Measurements from ENCODE around the gene MAPK8IP3.

Gene MAPK8IP3

DNA sequence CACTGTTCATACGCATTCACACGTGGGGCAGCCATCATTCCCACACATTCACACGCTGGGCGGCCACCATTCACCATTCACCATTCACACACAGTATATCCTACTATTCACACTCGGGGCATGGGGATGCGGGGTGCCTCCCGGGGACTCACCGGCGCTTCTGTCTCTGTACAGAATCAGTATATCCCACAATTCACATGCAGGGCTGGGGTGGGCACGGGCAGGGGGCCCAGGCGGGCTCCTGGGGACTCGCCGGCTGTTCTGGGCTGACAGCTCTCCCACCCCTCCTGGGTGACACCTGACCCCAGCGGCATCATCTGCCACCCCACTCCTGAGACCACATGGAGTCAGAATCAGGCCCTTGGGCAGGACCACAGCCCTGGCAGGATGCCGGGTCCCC, 55.8 kb downstream of the MAPK8IP3 start:
- H3K9me3 ChIP-seq (replicated peaks; ENCODE audit: low read length) = no peaks in the 10 kb centered on the region
- H3K36me3 ChIP-seq (ENCODE audit: insufficient read depth, low read length) = peaks cover 66% of the 10 kb centered on the region
- no peaks in the 10 kb centered on the region for H3K27me3 ChIP-seq (ENCODE audit: control insufficient read depth, insufficient read depth, low read length)
- H3K4me3 ChIP-seq (ENCODE audit: low read length) = no peak overlapping the region
- no peak overlapping the region for H3K9ac ChIP-seq (ENCODE audit: low read depth, low read length)
- H3K4me1 ChIP-seq (ENCODE audit: control insufficient read depth, insufficient read depth, low read length) = no peaks in the 10 kb centered on the region
- no peak overlapping the region for H3K4me2 ChIP-seq (ENCODE audit: low read length)

DNA sequence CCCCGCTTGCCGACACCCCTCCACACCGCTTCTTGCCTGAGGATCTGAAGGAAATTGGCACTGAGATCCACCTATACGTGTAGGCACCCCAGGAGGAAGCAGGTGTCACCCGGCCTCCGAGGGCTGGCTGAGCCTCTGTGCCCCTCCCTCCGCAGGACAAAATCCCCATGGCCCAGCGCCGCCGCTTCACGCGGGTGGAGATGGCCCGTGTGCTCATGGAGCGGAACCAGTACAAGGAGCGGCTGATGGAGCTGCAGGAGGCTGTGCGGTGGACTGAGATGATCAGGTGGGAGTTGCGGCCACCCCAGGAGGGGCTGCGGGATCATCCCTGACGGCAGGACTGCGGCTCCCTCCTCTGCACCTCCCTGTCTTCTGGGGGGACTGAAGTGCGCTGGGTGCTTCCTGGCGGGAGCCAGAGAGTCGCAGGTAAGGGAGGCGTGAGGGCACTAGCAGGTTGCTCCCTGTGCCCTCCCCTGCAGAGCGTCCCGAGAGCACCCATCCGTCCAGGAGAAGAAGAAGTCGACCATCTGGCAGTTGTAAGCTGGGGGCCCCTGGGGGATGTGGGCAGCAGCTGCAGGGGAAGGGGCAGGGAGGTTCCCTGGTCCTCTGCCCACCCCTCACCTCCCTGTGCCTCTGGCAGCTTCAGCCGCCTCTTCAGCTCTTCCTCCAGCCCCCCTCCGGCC, 56.3 kb downstream of the MAPK8IP3 start:
- no peak overlapping the region for H3K4me3 ChIP-seq (ENCODE audit: low read length)
- no peaks in the 10 kb centered on the region for H3K4me1 ChIP-seq (ENCODE audit: control insufficient read depth, insufficient read depth, low read length)
- H3K9ac ChIP-seq (ENCODE audit: low read depth, low read length) = no peak overlapping the region
- no peak overlapping the region for H3K4me2 ChIP-seq (ENCODE audit: low read length)
- H3K9me3 ChIP-seq (replicated peaks; ENCODE audit: low read length) = no peaks in the 10 kb centered on the region
- H3K36me3 ChIP-seq (ENCODE audit: insufficient read depth, low read length) = peaks cover 71% of the 10 kb centered on the region
- H3K27me3 ChIP-seq (ENCODE audit: control insufficient read depth, insufficient read depth, low read length) = no peaks in the 10 kb centered on the region

DNA sequence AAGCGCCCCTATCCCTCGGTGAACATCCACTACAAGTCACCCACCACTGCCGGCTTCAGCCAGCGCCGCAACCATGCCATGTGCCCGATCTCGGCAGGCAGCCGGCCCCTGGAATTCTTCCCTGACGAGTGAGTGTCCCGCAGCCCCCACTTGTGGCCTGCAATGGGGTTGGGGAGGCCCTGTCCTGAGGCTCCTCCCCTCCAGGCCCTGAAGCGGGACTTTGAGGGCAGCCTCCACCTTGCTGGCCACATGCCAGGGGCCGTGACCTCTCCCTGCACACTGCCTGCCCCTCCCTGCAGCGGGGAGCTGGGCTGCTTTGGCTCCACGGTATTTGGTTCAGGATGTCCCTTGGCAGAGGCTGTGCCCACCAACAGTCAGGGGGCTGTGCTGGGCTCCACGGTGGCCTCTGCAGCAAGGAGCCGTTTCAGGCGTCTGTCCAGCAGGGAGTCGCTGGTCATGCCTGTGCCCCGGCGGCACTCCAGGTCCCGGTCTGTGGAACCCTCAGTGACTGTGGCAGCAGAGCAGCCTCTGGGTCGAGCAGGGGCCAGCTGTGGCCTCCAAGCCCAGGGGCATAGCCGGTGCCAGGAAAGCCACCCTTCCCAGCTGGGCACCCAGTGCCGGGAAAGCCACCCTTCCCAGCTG, 57.0 kb downstream of the MAPK8IP3 start:
- no peaks in the 10 kb centered on the region for H3K4me1 ChIP-seq (ENCODE audit: control insufficient read depth, insufficient read depth, low read length)
- peaks cover 74% of the 10 kb centered on the region for H3K36me3 ChIP-seq (ENCODE audit: insufficient read depth, low read length)
- no peak overlapping the region for H3K4me2 ChIP-seq (ENCODE audit: low read length)
- no peaks in the 10 kb centered on the region for H3K9me3 ChIP-seq (replicated peaks; ENCODE audit: low read length)
- H3K27me3 ChIP-seq (ENCODE audit: control insufficient read depth, insufficient read depth, low read length) = no peaks in the 10 kb centered on the region
- H3K4me3 ChIP-seq (ENCODE audit: low read length) = no peak overlapping the region
- no peak overlapping the region for H3K9ac ChIP-seq (ENCODE audit: low read depth, low read length)

DNA sequence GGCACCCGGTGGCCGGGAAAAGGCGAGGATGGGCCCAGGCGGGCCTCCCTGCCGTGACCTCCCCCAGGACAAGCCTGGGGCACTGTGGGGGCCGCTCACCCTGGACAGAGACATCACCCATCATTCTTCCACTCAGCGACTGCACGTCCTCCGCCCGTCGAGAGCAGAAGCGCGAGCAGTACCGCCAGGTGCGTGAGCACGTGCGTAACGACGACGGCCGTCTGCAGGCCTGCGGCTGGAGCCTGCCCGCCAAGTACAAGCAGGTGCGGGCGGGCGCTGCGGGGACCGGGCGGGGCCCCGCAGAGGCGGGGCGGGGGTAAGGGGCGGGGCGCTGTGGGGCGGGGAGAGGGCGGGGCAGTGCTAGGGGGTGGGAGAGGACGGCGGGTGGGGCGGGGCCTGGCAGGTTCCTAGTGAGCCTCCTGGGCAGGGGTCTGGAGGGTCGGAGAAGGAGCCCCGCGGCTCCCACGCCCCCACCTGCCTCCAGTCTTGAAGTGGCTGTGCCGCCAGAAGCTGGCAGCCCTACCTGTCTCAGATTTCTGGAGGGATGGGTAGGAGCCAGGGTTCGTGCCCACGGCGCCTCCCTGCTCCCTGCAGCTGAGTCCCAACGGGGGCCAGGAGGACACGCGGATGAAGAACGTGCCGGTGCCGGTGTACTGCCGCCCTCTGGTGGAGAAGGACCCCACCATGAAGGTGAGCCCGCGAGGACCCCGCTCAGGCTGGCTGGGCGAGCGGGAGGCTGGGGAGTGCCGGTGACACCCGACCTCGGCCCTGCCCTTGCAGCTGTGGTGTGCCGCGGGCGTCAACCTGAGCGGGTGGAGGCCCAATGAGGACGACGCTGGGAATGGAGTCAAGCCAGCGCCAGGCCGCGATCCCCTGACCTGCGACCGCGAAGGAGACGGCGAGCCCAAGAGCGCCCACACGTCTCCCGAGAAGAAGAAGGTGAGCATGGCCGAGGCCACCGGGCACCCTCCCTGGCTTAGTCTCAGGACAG, 57.8 kb downstream of the MAPK8IP3 start:
- peaks cover 77% of the 10 kb centered on the region for H3K36me3 ChIP-seq (ENCODE audit: insufficient read depth, low read length)
- no peaks in the 10 kb centered on the region for H3K27me3 ChIP-seq (ENCODE audit: control insufficient read depth, insufficient read depth, low read length)
- no peaks in the 10 kb centered on the region for H3K9me3 ChIP-seq (replicated peaks; ENCODE audit: low read length)
- H3K4me2 ChIP-seq (ENCODE audit: low read length) = no peak overlapping the region
- no peak overlapping the region for H3K4me3 ChIP-seq (ENCODE audit: low read length)
- H3K4me1 ChIP-seq (ENCODE audit: control insufficient read depth, insufficient read depth, low read length) = no peaks in the 10 kb centered on the region
- H3K9ac ChIP-seq (ENCODE audit: low read depth, low read length) = no peak overlapping the region

DNA sequence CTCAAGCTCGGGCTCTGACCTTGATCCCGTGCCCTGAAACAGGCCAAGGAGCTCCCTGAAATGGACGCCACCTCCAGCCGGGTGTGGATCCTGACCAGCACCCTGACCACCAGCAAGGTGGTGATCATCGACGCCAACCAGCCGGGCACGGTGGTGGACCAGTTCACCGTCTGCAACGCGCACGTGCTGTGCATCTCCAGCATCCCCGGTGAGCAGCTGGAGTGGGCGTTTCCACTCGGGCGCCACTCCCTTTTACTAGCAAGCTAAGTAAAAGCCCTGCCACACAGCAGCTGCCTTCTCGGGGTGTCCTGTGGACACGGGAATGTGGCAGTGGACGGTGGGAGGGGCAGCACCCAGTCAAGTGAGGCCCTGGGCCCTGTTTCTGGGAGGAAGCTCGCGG, 59.0 kb downstream of the MAPK8IP3 start:
- peaks cover 82% of the 10 kb centered on the region for H3K36me3 ChIP-seq (ENCODE audit: insufficient read depth, low read length)
- peaks cover 1% of the 10 kb centered on the region for H3K4me1 ChIP-seq (ENCODE audit: control insufficient read depth, insufficient read depth, low read length)

DNA sequence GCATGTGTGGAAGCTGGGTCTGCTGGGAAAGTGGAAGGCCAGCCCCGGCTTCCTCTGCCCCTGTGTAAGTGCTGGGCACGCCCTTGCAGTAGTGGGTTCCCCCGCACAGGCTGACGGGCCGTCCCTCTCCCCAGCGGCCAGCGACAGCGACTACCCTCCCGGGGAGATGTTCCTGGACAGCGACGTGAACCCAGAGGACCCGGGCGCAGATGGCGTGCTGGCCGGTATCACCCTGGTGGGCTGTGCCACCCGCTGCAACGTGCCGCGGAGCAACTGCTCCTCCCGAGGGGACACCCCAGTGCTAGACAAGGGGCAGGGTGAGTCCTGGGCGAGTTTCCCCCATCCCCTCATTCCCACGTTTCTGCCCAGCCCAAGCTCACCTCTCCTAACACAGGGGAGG, 59.8 kb downstream of the MAPK8IP3 start:
- Histone ChIP-seq H3K4me2 (ENCODE audit: low read length) (no peak overlapping the region), H3K9me3 (replicated peaks; ENCODE audit: low read length) (no peaks in the 10 kb centered on the region), H3K4me1 (ENCODE audit: control insufficient read depth, insufficient read depth, low read length) (peaks cover 10% of the 10 kb centered on the region), H3K4me3 (ENCODE audit: low read length) (no peak overlapping the region), H3K9ac (ENCODE audit: low read depth, low read length) (no peak overlapping the region), H3K27me3 (ENCODE audit: control insufficient read depth, insufficient read depth, low read length) (no peaks in the 10 kb centered on the region), H3K36me3 (ENCODE audit: insufficient read depth, low read length) (peaks cover 76% of the 10 kb centered on the region)

More for the DNA sequence above, 59.0 kb downstream of the MAPK8IP3 start:
- H3K4me2 ChIP-seq (ENCODE audit: low read length) = no peak overlapping the region
- no peak overlapping the region for H3K4me3 ChIP-seq (ENCODE audit: low read length)
- no peaks in the 10 kb centered on the region for H3K9me3 ChIP-seq (replicated peaks; ENCODE audit: low read length)
- H3K9ac ChIP-seq (ENCODE audit: low read depth, low read length) = no peak overlapping the region
- no peaks in the 10 kb centered on the region for H3K27me3 ChIP-seq (ENCODE audit: control insufficient read depth, insufficient read depth, low read length)

DNA sequence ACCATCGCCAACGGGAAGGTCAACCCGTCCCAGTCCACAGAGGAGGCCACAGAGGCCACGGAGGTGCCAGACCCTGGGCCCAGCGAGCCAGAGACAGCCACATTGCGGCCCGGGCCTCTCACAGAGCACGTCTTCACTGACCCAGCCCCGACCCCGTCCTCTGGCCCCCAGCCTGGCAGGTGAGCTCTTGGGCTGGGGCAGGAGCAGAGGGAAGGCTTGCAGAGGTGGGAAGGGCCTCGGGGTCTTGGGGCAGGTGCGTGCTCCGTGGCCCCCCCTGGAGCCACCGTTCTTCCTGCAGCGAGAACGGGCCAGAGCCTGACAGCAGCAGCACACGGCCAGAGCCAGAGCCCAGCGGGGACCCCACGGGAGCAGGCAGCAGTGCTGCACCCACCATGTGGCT, 60.2 kb downstream of the MAPK8IP3 start:
- H3K4me1 ChIP-seq (ENCODE audit: control insufficient read depth, insufficient read depth, low read length) = peaks cover 11% of the 10 kb centered on the region
- H3K9me3 ChIP-seq (replicated peaks; ENCODE audit: low read length) = no peaks in the 10 kb centered on the region
- no peak overlapping the region for H3K4me2 ChIP-seq (ENCODE audit: low read length)
- H3K27me3 ChIP-seq (ENCODE audit: control insufficient read depth, insufficient read depth, low read length) = no peaks in the 10 kb centered on the region
- peaks cover 76% of the 10 kb centered on the region for H3K36me3 ChIP-seq (ENCODE audit: insufficient read depth, low read length)
- H3K4me3 ChIP-seq (ENCODE audit: low read length) = no peak overlapping the region
- no peak overlapping the region for H3K9ac ChIP-seq (ENCODE audit: low read depth, low read length)

DNA sequence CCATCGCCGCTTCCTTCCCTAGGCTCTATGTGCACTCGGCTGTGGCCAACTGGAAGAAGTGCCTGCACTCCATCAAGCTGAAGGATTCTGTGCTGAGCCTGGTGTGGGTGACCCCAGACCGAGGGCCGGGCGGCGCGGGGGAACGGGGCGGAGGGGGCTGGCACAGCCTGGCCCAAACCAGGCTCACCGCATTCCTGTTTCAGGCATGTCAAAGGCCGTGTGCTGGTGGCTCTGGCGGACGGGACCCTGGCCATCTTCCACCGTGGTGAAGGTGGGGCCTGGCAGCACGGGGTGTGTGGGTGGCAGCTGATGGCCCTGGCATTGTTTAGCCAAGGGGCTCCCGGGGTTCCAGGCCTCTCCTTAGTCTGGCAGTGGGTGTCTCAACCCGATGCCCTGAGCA, 60.7 kb downstream of the MAPK8IP3 start:
- Histone ChIP-seq H3K4me1 (ENCODE audit: control insufficient read depth, insufficient read depth, low read length) (peaks cover 11% of the 10 kb centered on the region), H3K9me3 (replicated peaks; ENCODE audit: low read length) (no peaks in the 10 kb centered on the region), H3K4me3 (ENCODE audit: low read length) (no peak overlapping the region), H3K36me3 (ENCODE audit: insufficient read depth, low read length) (peaks cover 76% of the 10 kb centered on the region), H3K27me3 (ENCODE audit: control insufficient read depth, insufficient read depth, low read length) (no peaks in the 10 kb centered on the region), H3K4me2 (ENCODE audit: low read length) (no peak overlapping the region), H3K9ac (ENCODE audit: low read depth, low read length) (no peak overlapping the region)

DNA sequence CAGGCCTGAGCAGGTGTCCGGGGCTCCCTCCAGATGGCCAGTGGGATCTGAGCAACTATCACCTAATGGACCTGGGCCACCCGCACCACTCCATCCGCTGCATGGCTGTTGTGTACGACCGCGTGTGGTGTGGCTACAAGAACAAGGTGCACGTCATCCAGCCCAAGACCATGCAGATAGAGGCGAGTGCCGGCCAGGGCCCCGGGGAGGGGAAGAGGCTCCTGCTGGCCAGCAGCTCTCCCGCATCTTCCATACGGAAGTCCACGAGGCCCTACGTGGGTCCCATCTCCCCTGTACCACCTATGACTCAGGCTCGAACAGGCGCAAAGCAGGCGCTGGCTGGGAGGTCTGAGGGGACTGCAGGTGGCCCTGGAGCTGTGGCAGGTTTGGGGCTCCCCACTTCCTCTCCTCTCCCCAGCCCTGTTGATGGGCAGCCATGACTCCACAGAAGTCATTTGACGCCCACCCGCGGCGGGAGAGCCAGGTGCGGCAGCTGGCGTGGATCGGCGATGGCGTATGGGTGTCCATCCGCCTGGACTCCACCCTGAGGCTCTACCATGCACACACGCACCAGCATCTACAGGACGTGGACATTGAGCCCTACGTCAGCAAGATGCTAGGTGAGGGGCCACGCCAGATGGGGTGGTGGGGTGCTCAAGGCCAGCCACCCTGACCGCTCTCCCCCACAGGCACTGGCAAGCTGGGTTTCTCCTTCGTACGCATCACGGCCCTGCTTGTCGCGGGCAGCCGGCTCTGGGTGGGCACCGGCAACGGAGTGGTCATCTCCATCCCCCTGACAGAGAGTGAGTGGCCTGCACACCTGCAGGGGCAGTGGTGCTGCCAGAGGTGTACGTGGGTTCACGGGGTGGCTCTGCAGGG, 61.4 kb downstream of the MAPK8IP3 start:
- H3K4me1 ChIP-seq (ENCODE audit: control insufficient read depth, insufficient read depth, low read length) = peaks cover 18% of the 10 kb centered on the region
- no peak overlapping the region for H3K4me3 ChIP-seq (ENCODE audit: low read length)

DNA sequence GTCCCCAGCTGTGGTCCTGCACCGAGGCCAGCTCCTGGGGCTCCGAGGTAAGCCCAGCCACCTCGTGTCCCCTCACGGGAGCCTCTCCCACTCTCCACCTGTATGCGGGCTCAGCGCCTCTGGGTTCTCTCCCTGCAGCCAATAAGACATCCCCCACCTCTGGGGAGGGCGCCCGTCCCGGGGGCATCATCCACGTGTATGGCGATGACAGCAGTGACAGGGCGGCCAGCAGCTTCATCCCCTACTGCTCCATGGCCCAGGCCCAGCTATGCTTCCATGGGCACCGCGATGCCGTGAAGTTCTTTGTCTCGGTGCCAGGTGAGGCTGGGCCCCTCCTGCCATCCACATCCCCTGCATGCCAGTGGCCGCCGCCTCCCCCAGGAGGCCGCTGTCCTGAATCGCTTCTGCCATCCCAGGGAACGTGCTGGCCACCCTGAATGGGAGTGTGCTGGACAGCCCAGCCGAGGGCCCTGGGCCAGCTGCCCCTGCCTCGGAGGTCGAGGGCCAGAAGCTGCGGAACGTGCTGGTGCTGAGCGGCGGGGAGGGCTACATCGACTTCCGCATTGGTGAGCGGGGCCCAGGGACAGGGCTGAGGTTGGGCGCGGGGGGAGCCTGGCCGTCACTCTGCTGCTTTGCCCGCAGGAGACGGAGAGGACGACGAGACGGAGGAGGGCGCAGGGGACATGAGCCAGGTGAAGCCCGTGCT, 62.2 kb downstream of the MAPK8IP3 start:
- Histone ChIP-seq H3K27me3 (ENCODE audit: control insufficient read depth, insufficient read depth, low read length) (no peaks in the 10 kb centered on the region), H3K36me3 (ENCODE audit: insufficient read depth, low read length) (peaks cover 62% of the 10 kb centered on the region), H3K4me3 (ENCODE audit: low read length) (no peak overlapping the region), H3K4me2 (ENCODE audit: low read length) (no peak overlapping the region), H3K9me3 (replicated peaks; ENCODE audit: low read length) (no peaks in the 10 kb centered on the region), H3K4me1 (ENCODE audit: control insufficient read depth, insufficient read depth, low read length) (peaks cover 19% of the 10 kb centered on the region), H3K9ac (ENCODE audit: low read depth, low read length) (no peak overlapping the region)

More for the DNA sequence above, 61.4 kb downstream of the MAPK8IP3 start:
- no peak overlapping the region for H3K9ac ChIP-seq (ENCODE audit: low read depth, low read length)
- peaks cover 70% of the 10 kb centered on the region for H3K36me3 ChIP-seq (ENCODE audit: insufficient read depth, low read length)
- H3K4me2 ChIP-seq (ENCODE audit: low read length) = no peak overlapping the region
- H3K27me3 ChIP-seq (ENCODE audit: control insufficient read depth, insufficient read depth, low read length) = no peaks in the 10 kb centered on the region
- H3K9me3 ChIP-seq (replicated peaks; ENCODE audit: low read length) = no peaks in the 10 kb centered on the region

All from skeletal muscle satellite cell (primary cell).